ENCODE data around the gene PEX11G.

DNA sequence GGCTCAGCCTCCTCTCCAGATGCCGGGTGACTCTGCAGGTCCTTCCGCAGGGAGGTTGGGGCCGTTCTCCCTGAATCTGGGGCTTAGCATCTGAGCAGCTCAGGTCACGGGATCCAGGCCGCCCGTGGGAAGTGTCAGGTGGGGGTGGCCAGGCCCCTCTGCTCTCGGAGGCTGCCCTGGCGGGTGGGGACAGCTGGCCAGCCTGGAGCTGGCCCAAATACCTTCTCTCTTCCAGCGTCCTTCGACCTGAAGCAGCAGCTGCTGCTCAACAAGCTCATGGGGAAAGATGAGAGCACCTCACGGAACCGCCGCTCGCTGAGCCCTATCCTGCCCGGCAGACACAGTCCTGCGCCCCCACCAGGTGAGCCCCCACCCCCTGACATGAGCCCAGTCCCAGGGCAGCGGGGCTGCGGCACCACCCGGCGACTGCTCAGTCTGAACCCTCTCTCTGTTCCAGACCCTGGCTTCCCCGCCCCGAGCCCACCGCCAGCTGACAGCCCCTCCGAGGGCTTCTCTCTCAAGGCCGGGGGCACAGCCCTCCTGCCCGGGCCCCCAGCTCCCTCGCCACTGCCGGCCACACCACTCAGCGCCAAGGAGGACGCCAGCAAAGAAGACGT, 19.1 kb downstream of the PEX11G start:
- TF ChIP-seq POLR2A (IDR thresholded peaks at IDR 0.05; ENCODE audit: low read depth, low read length) (no peak), POLR2AphosphoS5 (IDR thresholded peaks at IDR 0.05; ENCODE audit: low read depth, low read length) (no peak)

Data from GM12891 (cell line).